Measurements from ENCODE around the gene DENND1B. TPM values are rescaled to one million over a fixed set of nuclear protein-coding genes. Genes with fewer than 3 reads are reported as not detected.

The DENND1B gene
- total and polyA plus RNA-seq, 2 of the 13 experiments (the other 11 are each of a cell fraction or from before 2014, with no cell fraction given): 2.6 to 5.7 TPM

GRCh38 chr1:197813741-197814140, 38.5 kb upstream of the DENND1B start:
- intact Hi-C loops (cut with micrococcal nuclease; ENCODE audit: unreplicated experiment) (no loop called here), in situ Hi-C loops (cut with HindIII; ENCODE audit: extremely low pct_ligation_motif_present, low pct_unique_long_range_greater_than_20kb) (no loop called here)
- FAIRE-seq (no peak), ATAC-seq (no peak), DNase-seq (ENCODE audit: low spot score) (no peak)
- CTCF ChIA-PET (ENCODE audit: low intra/inter-chr PET ratio, low total read pairs): no interaction called here
- Histone ChIP-seq H3K9ac (ENCODE audit: insufficient read depth, low read depth, low read length) (no peak overlapping the region), H3K4me1 (ENCODE audit: insufficient read depth, low read length) (peaks cover 34% of the 10 kb centered on the region), H3K27ac (ENCODE audit: extremely low read length, insufficient read depth, low read length) (no peak overlapping the region), H2AFZ (ENCODE audit: low read length) (no peak overlapping the region), H3K9me3 (ENCODE audit: low read length) (no peaks in the 10 kb centered on the region), H3K4me2 (ENCODE audit: low read depth, low read length) (no peak overlapping the region), H3K27me3 (ENCODE audit: control insufficient read depth in 1 of 2, insufficient read depth in 2 of 2, low read length in 2 of 2) (no peaks in the 10 kb centered on the region; a peak in 1 of 5 replicates), H3K36me3 (replicated peaks in 1 of 2; ENCODE audit: control insufficient read depth in 1 of 2, insufficient read depth in 2 of 2, low read length in 2 of 2) (no peaks in the 10 kb centered on the region), H3K79me2 (ENCODE audit: insufficient read depth, low read length) (no peaks in the 10 kb centered on the region), H3K4me3 (replicated peaks in 1 of 3; ENCODE audit: insufficient read depth in 1 of 3, low read depth in 2 of 3, low read length in 3 of 3) (no peak overlapping the region), H4K20me1 (ENCODE audit: insufficient read depth, low read length) (no peaks in the 10 kb centered on the region)
- 48% methylated on average over 5 of the region's 5 CpGs for WGBS (ENCODE audit: low lambda C conversion rate)
- POLR2A ChIA-PET: no interaction called here
- BruUV-seq (replicated peaks): no TSS peak
- TF ChIP-seq MXD4 (CRISPR knock-in tag; IDR thresholded peaks at IDR 0.05) (no peak), ZNF761 (CRISPR knock-in tag; conservative IDR thresholded peaks at IDR 0.05) (no peak), MEIS2 (CRISPR knock-in tag; IDR thresholded peaks at IDR 0.05) (no peak), ZHX2 (IDR thresholded peaks at IDR 0.05; ENCODE audit: low read depth) (no peak), ZHX2 (CRISPR knock-in tag; IDR thresholded peaks at IDR 0.05; ENCODE audit: borderline replicate concordance) (no peak), ZNF17 (CRISPR knock-in tag; IDR thresholded peaks at IDR 0.05) (no peak), IKZF4 (CRISPR knock-in tag; IDR thresholded peaks at IDR 0.05; ENCODE audit: borderline replicate concordance, low read depth, not compliant biosample characterization) (no peak), ZIK1 (CRISPR knock-in tag; IDR thresholded peaks at IDR 0.05; ENCODE audit: borderline replicate concordance, low read depth) (no peak), GATAD1 (CRISPR knock-in tag; IDR thresholded peaks at IDR 0.05) (no peak), ZSCAN29 (CRISPR knock-in tag; conservative IDR thresholded peaks at IDR 0.05) (no peak), ATF6 (CRISPR knock-in tag; conservative IDR thresholded peaks at IDR 0.05) (no peak), SRY (CRISPR knock-in tag; IDR thresholded peaks at IDR 0.05) (no peak), ZEB1 (IDR thresholded peaks at IDR 0.05; ENCODE audit: insufficient replicate concordance, low read depth) (no peak)
